D721Med (cell line): ENCODE results near the gene TRAPPC4.

Experiments
- DNase-seq: peaks from one replicate; pipeline ENCODE4 v3.0.0; 2011; ENCODE audit warnings: low spot score; ENCODE audit not compliant: insufficient read length
- FAIRE-seq: peaks from 2 replicates; lab custom pipeline; 2011; peaks lifted over from hg19 to GRCh38; lab: Jason Lieb, UNC
- CTCF ChIP-seq: IDR thresholded peaks from 2 replicates; pipeline ENCODE4 v1.5.1; 2012; ENCODE audit warnings: mild to moderate bottlenecking, control low read depth; ENCODE audit not compliant: insufficient read depth; ENCODE audit errors: missing control alignments

Gene TRAPPC4

GRCh38 chr11:119025099-119025473, 6.5 kb downstream of the TRAPPC4 start:
- no peak for FAIRE-seq
- no peak for DNase-seq
- no peak for TF ChIP-seq CTCF

GRCh38 chr11:119025541-119025940, 7.0 kb downstream of the TRAPPC4 start:
- DNase-seq (no peak), FAIRE-seq (no peak)
- TF ChIP-seq CTCF: no peak

- FAIRE-seq: no peak
- no peak for DNase-seq
- TF ChIP-seq CTCF: no peak
These were observed 7.6 kb downstream of the TRAPPC4 start for GRCh38 chr11:119025978-119026766.

GRCh38 chr11:119026970-119027369, 8.4 kb downstream of the TRAPPC4 start:
- TF ChIP-seq CTCF: no peak
- FAIRE-seq: no peak

GRCh38 chr11:119027561-119028345, 9.2 kb downstream of the TRAPPC4 start:
- DNase-seq (no peak), FAIRE-seq (no peak)
- no peak for TF ChIP-seq CTCF

More at GRCh38 chr11:119026970-119027369, 8.4 kb downstream of the TRAPPC4 start:
- DNase-seq: peak; percentile 9

GRCh38 chr11:119028346-119029068, 9.9 kb downstream of the TRAPPC4 start:
- DNase-seq (peak; percentile 7), FAIRE-seq (no peak)

More at GRCh38 chr11:119028346-119029068, 9.9 kb downstream of the TRAPPC4 start:
- no peak for TF ChIP-seq CTCF
